ENCODE results near the gene SLC26A11. TPM values are rescaled to one million over a fixed set of nuclear protein-coding genes. Genes with fewer than 3 reads are reported as not detected.

SLC26A11 gene
- total RNA-seq, 4 donors from 2014 or later, result 2.6 to 3.3 (median 3.1) TPM

- in situ Hi-C loops (cut with MboI; ENCODE audit: low sequenced_read_pairs in 4 of 4) (no loop called here), intact Hi-C loops (cut with DNase I; ENCODE audit: low total_unique reads) (no loop called here)
- DNase-seq, result no peak
- H3K4me3 ChIP-seq, result no peak overlapping the region
- no peak overlapping the region for H3K27ac ChIP-seq
- H3K36me3 ChIP-seq, result peaks cover 0 to 20% of the 10 kb centered on the region in 2 donors
- TF ChIP-seq CTCF (IDR thresholded peaks at IDR 0.05 in 4 of 5, conservative IDR thresholded peaks at IDR 0.05 in 1 of 5) (no peak), POLR2A (IDR thresholded peaks at IDR 0.05) (no peak)
- no peak for ATAC-seq
- H3K4me1 ChIP-seq, result peaks cover 7 to 13% of the 10 kb centered on the region in 2 donors
- peaks cover 0 to 11% (median 0%) of the 10 kb centered on the region in 3 donors for H3K9me3 ChIP-seq
- H3K27me3 ChIP-seq, result no peaks in the 10 kb centered on the region
Observed at GRCh38 chr17:80227666-80228065, 7.4 kb downstream of the SLC26A11 start.

GRCh38 chr17:80228477-80228876 lies 8.2 kb downstream of the SLC26A11 start:
- peaks cover 0 to 19% (median 0%) of the 10 kb centered on the region in 3 donors for H3K9me3 ChIP-seq
- H3K27me3 ChIP-seq, result no peaks in the 10 kb centered on the region
- TF ChIP-seq CTCF (IDR thresholded peaks at IDR 0.05 in 4 of 5, conservative IDR thresholded peaks at IDR 0.05 in 1 of 5) (no peak), POLR2A (IDR thresholded peaks at IDR 0.05) (no peak)
- no peak overlapping the region for H3K4me3 ChIP-seq
- intact Hi-C loops (cut with DNase I; ENCODE audit: low total_unique reads) (no loop called here), in situ Hi-C loops (cut with MboI; ENCODE audit: low sequenced_read_pairs in 4 of 4) (no loop called here)
- no peak for ATAC-seq
- H3K36me3 ChIP-seq, result peaks cover 0 to 27% of the 10 kb centered on the region in 2 donors
- no peak overlapping the region for H3K27ac ChIP-seq
- no peak for DNase-seq
- peaks cover 5 to 12% of the 10 kb centered on the region in 2 donors for H3K4me1 ChIP-seq

GRCh38 chr17:80229011-80229410 lies 8.8 kb downstream of the SLC26A11 start:
- in situ Hi-C loops (cut with MboI; ENCODE audit: low sequenced_read_pairs in 4 of 4) (no loop called here), intact Hi-C loops (cut with DNase I; ENCODE audit: low total_unique reads) (no loop called here)
- Histone ChIP-seq H3K27ac (no peak overlapping the region), H3K9me3 (peaks cover 0 to 19% (median 0%) of the 10 kb centered on the region in 3 donors), H3K4me3 (no peak overlapping the region), H3K4me1 (peaks cover 0 to 7% of the 10 kb centered on the region in 2 donors), H3K36me3 (peaks cover 0 to 30% of the 10 kb centered on the region in 2 donors), H3K27me3 (no peaks in the 10 kb centered on the region)
- no peak for ATAC-seq
- TF ChIP-seq CTCF (IDR thresholded peaks at IDR 0.05 in 4 of 5, conservative IDR thresholded peaks at IDR 0.05 in 1 of 5) (no peak), POLR2A (IDR thresholded peaks at IDR 0.05) (no peak)
- no peak for DNase-seq

GRCh38 chr17:80232438-80232837 lies 12.2 kb downstream of the SLC26A11 start:
- Histone ChIP-seq H3K27me3 (no peaks in the 10 kb centered on the region), H3K36me3 (peaks cover 0 to 45% of the 10 kb centered on the region in 2 donors), H3K4me1 (no peaks in the 10 kb centered on the region), H3K9me3 (peaks cover 0 to 19% (median 0%) of the 10 kb centered on the region in 3 donors), H3K27ac (no peak overlapping the region), H3K4me3 (no peak overlapping the region)
- DNase-seq (no peak), ATAC-seq (no peak)
- TF ChIP-seq CTCF (IDR thresholded peaks at IDR 0.05 in 4 of 5, conservative IDR thresholded peaks at IDR 0.05 in 1 of 5) (no peak), POLR2A (IDR thresholded peaks at IDR 0.05) (no peak)
- intact Hi-C loops (cut with DNase I; ENCODE audit: low total_unique reads), result no loop called here
- in situ Hi-C loops (cut with MboI; ENCODE audit: low sequenced_read_pairs in 4 of 4), result no loop called here

- Histone ChIP-seq H3K27ac (no peak overlapping the region), H3K27me3 (no peaks in the 10 kb centered on the region), H3K4me3 (no peak overlapping the region), H3K9me3 (peaks cover 0 to 19% (median 0%) of the 10 kb centered on the region in 3 donors), H3K4me1 (no peaks in the 10 kb centered on the region), H3K36me3 (peaks cover 0 to 52% of the 10 kb centered on the region in 2 donors)
- intact Hi-C loops (cut with DNase I; ENCODE audit: low total_unique reads), result no loop called here
- ATAC-seq (no peak), DNase-seq (no peak)
- no peak for TF ChIP-seq POLR2A (IDR thresholded peaks at IDR 0.05)
- TF ChIP-seq CTCF (IDR thresholded peaks at IDR 0.05 in 4 of 5, conservative IDR thresholded peaks at IDR 0.05 in 1 of 5), result no peak
- in situ Hi-C loops (cut with MboI; ENCODE audit: low sequenced_read_pairs in 4 of 4), result no loop called here
Observed at GRCh38 chr17:80233202-80233601, 13.0 kb downstream of the SLC26A11 start.

Data from gastrocnemius medialis (tissue), 4 donors.